Hypothalamus (tissue), 51 donors: ENCODE results near the gene SUCLG2.

Source experiments
- DNase-seq, 51 donors: peaks; one replicate each; lab custom pipeline; 2025; lab: John Stamatoyannopoulos, UW

SUCLG2 gene

DNA sequence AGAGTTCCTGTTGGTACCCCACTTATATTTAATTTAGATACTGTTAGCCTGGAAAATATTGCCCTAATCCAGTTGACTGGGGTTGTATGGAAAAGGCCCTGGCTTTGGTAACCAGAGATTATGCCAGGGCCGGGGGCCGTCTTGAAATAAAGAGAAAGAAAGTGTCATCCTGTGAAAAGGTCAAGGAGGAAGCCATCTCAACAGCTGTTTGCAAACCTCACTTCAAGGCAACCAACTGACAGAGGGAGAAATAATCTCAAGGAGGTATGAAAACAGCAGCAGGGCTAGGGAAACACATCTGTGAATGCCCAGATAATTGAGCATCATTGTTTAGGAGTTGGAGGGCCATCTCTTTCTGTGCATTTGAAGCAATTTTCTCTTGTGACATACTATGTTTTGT, 190.8 kb downstream of the SUCLG2 start:
- no peak for DNase-seq

DNA sequence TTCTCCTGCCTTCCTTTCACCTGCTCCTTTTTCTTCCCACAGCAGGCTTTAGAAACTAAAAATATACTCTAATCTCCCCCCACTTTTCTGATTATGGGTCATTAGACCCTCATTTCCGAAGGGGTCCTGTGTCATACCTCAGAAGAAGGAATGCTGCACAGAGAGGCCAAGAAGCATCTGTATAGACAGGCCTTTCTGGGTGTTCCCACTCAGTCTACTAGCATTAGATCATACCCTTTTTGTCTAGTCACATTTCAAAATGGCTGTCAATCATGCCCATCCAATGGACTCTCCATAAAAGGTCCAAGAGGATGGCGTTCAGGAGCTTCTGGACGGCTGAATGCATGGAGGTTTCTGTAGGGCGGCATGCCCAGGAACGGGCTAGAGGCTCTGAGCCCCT, 192.2 kb downstream of the SUCLG2 start:
- no peak for DNase-seq

DNA sequence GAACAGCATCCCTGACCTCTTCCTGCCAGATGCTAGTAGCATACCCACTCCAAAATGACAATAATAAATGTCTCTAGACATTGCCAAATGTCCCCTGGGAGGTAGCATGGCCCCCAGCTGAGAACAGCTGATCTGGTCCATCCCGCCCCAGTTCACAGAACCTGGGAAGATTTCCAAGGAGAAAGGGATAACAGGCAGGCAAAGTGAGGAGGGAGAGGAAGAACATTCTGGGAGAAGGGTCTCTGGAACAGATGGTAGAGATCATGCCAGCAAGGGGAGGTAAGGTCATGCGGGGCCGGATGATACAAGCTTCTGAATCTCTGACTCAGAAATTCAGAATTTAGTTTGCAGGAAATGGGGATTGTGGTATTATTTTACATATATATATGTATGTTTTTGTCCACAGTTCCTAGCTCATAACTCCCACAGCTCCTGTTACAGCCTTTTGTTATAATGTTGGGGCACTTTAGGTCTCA, 192.7 kb downstream of the SUCLG2 start:
- no peak for DNase-seq

DNA sequence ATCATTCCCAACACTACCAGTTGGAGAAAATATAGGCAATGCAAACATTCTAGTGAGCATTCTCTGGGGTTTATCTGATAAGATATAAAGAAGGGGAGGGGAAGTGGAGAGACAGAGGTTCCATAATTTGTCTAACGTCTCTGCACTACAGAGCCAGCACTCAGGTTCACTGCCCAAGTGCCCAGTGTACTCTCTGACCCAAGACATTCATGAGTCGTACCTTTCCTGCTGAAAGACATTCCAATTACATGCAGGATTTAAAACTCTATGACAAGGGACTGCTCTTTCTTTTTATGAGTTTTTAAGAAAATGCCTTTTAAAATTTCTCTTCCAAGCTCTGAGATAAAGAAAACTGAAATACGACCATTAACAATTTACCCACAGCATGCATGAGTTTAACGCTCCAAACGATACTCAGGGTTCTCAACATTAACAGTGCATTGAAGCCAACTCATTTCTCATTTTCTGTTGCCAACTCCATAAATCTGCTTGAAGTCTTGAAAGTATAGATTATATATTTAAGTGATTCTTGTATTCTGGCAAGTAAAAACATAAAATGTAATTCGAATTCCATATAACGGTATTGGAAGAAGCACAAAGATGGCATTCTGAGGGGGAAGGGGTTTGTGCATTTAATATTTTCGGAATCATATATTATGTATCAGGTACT, 193.4 kb downstream of the SUCLG2 start:
- DNase-seq = no peak

DNA sequence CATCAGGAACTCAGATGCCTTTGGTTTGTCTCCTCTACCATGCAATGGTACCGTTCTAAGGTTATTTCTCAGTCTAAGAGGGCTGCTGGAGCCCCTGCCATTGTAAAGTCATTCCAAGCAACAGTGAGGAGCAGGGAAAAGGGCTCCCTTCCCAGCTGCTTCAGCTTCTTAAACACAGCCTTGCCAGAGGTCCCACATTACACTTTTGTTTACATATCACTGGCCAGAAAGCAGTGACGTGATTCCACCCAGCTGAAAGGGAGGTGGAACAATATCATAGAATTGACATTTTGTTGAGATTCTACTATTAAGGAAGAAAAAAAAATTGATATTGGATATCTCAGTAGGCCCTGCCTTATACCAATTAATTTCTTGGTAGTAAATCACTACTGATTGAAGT, 194.6 kb downstream of the SUCLG2 start:
- no peak for DNase-seq

DNA sequence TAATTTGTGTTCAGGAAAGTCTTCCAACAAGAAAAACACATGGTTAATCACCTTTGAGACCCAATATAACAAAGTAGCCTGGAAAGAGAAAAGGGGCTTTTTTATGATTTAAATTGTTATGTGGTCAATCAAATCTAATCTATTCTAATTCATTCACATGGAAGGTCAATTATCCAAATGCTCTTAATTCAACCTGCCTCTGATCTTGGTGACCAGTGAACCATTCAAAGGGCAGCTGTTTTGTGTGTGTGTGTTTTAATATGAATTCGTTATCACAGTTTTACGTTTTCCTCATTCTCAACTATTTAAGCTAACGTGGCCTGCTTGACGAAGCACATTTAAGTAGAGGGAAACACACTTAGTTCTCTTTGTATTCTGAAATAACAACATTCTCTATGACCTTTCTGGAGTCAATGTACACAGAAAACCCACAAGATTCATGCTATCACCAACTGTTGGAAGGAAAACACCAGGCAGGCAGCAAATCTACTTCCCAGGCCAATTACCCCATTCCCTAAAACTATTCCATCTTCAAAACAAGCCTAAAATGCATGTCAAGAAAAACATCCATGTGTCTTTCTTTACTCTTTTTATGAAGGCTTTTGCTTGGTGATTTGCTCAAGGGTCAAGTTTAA, 195.4 kb downstream of the SUCLG2 start:
- no peak for DNase-seq

DNA sequence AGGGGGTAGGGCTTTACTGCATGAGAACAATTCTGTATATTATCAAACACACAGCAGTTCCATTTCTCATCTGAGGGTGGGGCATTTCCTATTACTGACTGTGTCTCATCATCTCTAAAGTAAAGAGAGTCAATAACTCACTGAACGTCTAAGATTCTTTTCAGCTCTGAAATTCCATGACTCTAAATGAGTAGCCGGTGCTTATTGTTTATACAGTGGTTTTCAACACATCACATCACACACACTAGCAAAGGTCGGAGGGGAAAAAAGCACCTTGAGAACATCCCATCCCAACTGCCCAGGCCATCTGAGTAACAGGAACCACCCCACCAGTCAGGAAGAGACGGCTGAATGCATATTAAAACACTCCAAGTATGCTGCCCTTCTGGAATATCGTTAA, 196.0 kb downstream of the SUCLG2 start:
- DNase-seq = no peak

DNA sequence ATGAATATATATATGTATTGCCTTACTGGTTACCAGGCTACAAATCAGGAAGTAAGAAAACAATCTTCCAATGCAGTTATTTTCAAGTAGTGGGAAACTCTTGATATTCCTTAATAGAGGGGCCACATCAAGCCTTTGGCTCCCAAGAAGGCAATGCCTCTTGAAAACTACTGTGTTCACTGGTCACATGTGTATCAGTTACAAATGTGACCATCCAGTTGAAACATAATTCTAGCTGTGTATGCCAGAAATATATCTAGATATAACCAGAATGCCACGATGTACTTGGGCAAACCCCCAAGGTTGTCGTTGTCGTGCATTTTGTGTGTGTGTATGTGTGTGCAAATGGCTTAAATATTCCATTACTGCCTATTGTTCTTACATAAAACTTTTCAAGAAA, 200.8 kb downstream of the SUCLG2 start:
- no peak for DNase-seq

DNA sequence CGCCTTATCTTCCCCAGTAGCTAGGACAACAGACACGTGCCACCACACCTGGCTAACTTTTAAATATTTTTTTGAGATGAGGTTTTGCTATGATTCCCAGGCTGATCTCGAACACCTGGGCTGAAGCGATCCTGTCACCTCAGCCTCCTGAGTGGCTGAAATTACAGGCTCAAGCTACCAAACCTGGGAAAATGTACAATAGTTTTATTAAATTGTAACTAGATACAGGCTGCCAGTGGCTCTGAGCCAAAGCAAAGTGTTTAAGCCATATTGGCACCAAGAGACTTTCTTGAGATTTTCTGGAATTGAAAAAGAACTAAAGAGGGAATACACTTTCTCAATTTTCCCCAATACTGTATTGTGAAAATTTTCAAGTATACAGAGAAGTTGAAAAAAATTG, 204.3 kb downstream of the SUCLG2 start:
- no peak for DNase-seq

DNA sequence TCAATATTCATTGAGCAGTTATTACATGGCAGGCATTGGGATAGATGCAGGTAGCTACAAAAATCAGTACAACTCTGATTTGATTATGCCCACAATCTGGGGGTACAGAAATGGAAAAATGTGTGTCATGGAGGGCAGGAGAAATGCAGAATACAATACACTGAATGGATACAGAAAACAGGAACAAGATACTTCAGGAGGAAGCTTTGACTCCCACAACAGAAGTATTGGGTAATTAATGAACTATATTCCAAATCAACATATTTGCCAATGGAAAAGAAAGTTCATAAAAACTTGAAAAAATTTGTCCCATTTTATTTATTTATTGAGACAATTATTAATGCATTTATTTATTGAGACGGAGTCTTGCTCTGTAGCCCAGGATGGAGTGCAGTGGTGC, 207.0 kb downstream of the SUCLG2 start:
- DNase-seq = no peak

DNA sequence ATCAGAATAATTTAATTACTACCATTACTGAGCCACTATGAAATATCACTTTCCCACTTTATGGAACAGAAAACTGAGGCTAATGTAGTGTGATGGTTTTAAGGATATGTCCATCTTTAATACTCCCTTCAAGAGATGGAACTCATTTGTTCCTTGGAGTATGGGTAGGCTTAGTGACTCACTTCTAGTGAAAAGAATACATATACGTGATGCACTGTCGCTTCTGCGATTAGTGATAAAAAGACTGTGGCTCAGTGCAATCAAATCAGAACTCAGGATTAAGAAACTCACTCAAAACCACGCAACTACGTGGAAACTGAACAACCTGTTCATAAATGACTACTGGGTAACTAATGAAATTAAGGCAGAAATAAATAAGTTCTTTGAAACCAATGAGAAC, 216.6 kb downstream of the SUCLG2 start:
- DNase-seq = no peak

DNA sequence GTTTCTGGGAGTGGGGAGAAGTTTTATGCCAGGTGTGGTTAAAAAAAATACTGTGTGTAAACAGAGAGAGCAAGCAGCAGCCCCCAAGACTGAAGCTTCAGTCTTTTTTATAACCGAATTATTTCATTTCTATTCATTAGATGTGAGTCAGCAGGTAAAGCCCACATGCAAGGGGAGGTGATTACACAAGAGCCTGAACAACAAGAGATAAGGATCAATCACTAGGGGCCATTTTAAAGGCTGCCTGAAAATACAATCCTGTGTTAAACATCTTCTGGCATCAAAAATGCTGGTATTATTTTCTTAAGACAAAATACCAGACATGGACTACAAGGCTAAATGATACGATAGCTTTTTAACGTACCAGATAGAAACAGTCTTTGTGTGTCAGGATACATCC, 217.3 kb downstream of the SUCLG2 start:
- no peak for DNase-seq

DNA sequence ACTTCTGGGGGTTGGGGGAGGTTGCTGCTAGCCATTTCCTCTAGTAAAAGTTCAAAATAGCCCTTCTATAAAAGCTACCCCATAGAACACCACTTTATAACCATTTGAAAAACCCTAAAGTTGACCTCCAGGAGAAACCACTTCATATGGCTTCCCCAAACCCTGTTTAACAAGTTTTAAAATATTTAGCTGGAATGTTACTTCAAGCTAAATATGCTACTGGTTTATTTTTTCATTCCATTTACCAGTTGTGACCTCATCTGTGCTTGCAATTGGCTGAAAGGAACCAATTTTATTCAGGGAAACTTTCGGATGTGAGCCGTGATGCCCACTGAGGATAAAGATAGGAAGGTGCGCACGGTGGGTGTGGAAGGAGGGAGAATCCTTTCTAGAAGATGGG, 221.3 kb downstream of the SUCLG2 start:
- no peak for DNase-seq

DNA sequence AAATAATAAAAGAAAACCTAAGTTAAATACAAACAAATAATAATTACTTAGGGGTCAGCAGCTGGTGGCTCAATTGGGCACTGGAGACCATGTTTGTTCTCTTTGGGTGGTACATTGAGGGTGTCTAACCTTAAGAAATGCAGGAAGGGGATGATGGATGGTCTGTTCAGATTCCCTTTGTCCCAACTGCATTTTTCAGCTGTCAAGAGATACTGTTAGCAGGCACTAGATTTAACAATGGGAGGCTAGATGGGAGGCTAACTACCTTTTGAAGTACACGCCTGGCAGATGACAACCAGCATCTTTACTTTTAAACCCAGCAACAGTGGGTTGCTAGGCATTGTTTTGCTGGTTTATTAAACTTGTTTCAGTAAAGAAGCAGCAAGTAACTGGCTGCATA, 222.5 kb downstream of the SUCLG2 start:
- DNase-seq = no peak

DNA sequence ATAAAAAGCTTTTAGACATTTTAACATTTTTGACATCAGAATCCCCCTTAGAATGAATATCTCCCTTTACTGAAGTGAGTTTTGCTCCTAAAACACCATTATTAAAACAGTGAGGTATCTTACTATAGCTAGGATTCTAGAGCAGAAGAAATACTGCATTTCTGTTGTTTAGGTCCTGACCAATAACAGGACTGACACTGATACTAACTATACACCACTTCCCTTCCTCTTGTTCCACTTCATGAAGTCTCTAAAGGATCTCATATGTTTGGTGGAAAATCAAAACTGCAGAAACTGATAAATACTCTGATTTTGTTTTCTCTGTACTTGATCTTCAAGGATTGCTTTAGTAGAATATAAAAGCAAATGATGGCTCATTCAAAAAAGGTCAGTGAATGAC, 230.7 kb downstream of the SUCLG2 start:
- DNase-seq = no peak

DNA sequence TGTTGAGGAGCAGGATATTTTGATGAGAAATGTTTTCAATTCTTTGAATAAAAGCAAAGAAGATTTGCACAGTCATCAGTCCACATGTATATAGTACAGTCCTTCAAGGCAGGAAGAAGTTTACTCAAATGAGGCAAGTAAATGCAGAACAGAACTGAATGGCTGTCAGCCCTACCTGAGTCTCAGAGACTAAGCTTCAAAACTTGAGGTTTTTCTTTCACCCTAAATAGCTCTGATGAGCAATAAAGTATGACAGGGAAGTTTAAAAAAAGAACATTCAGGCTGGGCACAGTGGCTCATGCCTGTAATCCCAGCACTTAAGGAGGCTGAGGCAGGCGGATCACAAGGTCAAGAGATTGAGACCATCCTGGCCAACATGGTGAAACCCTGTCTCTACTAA, 232.5 kb downstream of the SUCLG2 start:
- DNase-seq = no peak

DNA sequence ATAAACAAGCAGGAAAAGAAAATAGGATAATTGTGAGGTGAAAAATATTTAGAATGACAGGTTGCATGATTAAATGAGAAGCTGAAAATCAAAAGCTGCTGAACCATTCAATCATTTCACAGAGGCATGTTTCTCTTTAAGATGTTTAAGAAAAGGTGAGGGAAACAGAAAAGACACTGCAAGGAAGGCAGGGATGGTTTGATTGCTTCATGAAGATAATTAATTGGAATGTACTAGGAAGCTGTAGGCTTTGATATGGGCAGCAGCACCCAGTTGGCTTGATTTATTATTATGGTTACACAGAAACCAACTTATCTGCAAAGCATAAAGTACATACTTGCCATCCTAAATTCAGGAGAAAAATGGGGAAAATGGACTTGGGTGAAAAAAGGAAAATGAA, 234.6 kb downstream of the SUCLG2 start:
- no peak for DNase-seq

DNA sequence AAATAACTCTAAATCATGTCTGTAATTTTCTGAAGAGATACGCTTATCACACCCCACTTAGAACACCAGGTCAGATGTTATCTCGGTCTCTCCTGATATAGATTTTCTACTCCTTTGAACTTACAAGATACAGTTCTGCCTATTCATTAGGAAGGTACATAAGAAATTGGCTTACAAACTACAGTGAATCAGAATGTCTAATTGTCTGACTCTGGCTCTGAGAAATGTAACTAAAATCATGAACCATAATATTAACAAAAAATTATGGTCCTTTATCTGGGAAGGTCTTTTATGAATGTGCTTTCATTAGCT, 235.2 kb downstream of the SUCLG2 start:
- no peak for DNase-seq

DNA sequence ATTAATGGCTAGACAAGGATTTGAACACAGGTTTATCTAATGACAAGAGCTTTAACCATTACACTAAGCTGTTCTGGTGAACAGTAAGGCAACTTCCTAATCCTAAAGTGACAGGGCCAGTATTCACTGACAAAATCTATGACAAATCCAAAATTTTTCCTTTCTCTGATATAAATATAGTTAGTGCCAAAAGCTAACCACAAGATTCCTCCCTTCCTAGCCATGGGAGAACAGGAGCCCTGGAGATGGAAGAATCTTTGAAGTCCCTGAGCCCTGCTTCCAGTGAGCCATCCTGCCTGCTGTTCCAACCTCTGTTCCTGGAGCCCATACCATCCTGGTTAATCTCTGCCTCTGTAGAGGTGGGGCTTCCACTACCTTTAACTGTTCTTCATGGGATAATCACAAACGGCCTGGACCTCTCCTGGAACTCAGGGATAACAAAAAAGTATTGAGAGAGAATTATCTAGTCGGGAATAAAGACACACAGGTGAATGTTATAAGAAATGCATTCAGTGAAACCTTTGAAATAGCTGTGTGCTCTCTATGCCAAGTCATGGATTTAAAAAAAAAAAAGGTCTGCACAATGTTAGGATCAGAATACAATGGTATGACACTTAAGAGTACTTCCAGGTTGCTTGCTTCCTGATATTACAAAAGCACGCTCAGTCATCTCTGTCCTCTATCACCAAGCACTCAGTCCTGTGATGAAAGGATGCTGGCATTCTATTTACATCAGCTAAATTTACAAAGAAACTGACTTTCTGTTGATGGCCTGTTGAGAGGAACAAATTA, 235.8 kb downstream of the SUCLG2 start:
- no peak for DNase-seq

DNA sequence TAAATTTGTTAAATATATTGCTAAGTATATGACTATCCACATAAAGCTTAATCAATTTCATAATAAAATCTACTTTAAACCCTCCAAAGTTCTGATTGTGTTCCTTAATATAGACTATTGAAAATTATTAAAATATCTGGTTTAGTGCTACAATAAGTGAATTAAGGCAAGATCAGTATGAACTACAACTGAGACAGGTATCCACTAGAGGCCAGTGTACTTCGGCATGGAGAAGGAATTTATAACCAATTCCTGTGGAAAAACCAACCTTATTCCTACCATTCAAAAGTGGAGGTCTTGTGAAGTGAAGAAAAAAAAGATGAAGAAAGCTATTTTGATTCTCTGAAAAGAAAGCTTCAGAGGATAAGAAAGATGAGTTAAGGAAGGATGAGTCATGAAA, 237.7 kb downstream of the SUCLG2 start:
- no peak for DNase-seq

DNA sequence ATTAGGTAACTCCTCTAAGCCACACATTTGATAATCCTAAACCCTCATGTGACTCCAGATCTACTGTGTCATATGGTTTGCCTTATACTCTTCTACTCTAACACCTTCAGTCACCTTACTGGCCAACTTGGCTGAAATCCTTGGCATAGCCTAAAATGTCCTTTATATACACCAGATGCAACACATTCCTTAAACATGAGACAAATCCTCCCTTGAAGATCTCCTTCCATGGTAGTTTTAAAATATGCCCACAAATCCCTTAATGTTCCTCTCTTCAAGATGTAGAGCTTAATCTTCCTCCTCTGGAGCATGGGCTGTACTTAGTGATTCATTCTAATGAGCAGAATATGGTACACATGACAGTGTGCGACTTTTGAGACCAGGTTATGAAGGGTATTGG, 238.9 kb downstream of the SUCLG2 start:
- DNase-seq = no peak

DNA sequence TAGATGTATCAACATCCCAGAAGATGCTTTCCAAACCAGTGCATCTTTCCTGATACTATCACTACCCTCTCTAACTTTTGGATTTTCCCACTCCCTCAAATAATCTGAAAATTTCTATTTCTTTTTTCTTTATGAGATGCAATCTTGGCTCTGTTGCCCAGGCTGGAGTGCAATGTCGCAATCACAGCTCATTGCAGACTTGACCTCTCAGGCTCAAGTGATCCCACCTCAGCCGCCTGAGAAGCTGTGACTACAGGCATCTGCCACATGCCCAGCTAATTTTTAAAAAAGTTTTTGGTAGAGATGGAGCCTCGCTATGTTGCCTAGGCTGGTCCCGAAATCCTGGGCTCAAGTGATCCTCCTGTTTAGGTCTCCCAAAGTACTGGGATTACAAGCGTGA, 239.7 kb downstream of the SUCLG2 start:
- no peak for DNase-seq
